T-cell (primary cell): ENCODE data around the gene NPHP4. TPM values are rescaled to one million over a fixed set of nuclear protein-coding genes. Genes with fewer than 3 reads are reported as not detected.

Experiments
- ATAC-seq, 4 experiments: fragments of 200-7000 bp in 3 of 4; fragments of 150-1000 bp in 1 of 4; cut with Tn5 transposase; replicated peaks in 1 of 4; 1 replicate in 3 of 4; 2 replicates in 1 of 4; pipeline ENCODE4 v1.10.0; 2021; ENCODE audit warnings: moderate library complexity in 3 of 4, mild to moderate bottlenecking in 2 of 4, moderate number of reproducible peaks in 1 of 4
- CTCF ChIA-PET, 2 donors: fragments of 300-600 bp; sonication (Branson Sonifier 250); formaldehyde crosslinking; loops; one replicate each; lab custom pipeline; 2022; ENCODE audit warnings: antibody characterized with exemption in 2 of 2; lab: Charles Lee
- POLR2A ChIA-PET, 2 donors: fragments of 300-600 bp; sonication (Branson Sonifier 250); formaldehyde crosslinking; loops; one replicate each; lab custom pipeline; 2022; ENCODE audit warnings: antibody characterized with exemption in 2 of 2; lab: Charles Lee
- DNase-seq, 35 experiments: peaks; one replicate each; pipeline versions ENCODE4 v3.0.0 to v3.0.0-alpha.2; 2013 to 2023
- H3K27ac ChIP-seq: one replicate; pipeline ENCODE4 v1.5.1; 2013; ENCODE audit warnings: low read length
- H3K27me3 ChIP-seq, 2 experiments: replicated peaks in 1 of 2; 1 replicate in 1 of 2; 2 replicates in 1 of 2; pipeline versions ENCODE4 v1.6.1 to v1.7.0; 2013; ENCODE audit warnings: low read length in 1 of 2, mixed read lengths in 1 of 2; ENCODE audit not compliant: control insufficient read depth in 2 of 2, insufficient read depth in 2 of 2; ENCODE audit errors: extremely low read depth in 1 of 2
- H3K36me3 ChIP-seq, 2 donors: 1 replicate in 1 of 2; 2 replicates in 1 of 2; pipeline versions ENCODE4 v1.6.1 to v1.7.0; 2013; ENCODE audit warnings: low read length in 1 of 2; ENCODE audit not compliant: control insufficient read depth in 2 of 2, insufficient read depth in 1 of 2; ENCODE audit errors: extremely low read depth in 1 of 2
- H3K4me1 ChIP-seq, 2 experiments: 1 replicate in 1 of 2; 2 replicates in 1 of 2; pipeline versions ENCODE4 v1.6.1 to v1.7.0; 2013; ENCODE audit warnings: low read length in 2 of 2, mixed read lengths in 1 of 2; ENCODE audit not compliant: insufficient read depth in 2 of 2, control insufficient read depth in 1 of 2; ENCODE audit errors: extremely low read depth in 1 of 2
- H3K4me3 ChIP-seq, 2 donors: 1 replicate in 1 of 2; 2 replicates in 1 of 2; pipeline versions ENCODE4 v1.5.1 to v1.7.0; 2013; ENCODE audit warnings: mild to moderate bottlenecking in 2 of 2, low read length in 1 of 2, moderate library complexity in 1 of 2; ENCODE audit not compliant: control insufficient read depth in 1 of 2; ENCODE audit errors: extremely low read depth in 1 of 2
- H3K9me3 ChIP-seq: 2 replicates; pipeline ENCODE4 v1.7.0; 2013
- H3K27ac Mint-ChIP-seq, 2 donors: one replicate each; pipeline ENCODE4 v1.8.0; 2020 to 2021; ENCODE audit warnings: mild to moderate bottlenecking in 2 of 2, mixed read lengths in 2 of 2
- H3K27me3 Mint-ChIP-seq, 2 donors: one replicate each; pipeline ENCODE4 v1.8.0; 2021 to 2022; ENCODE audit warnings: mixed read lengths in 2 of 2
- H3K36me3 Mint-ChIP-seq: one replicate; pipeline ENCODE4 v1.8.0; 2021; ENCODE audit warnings: mixed read lengths
- H3K4me1 Mint-ChIP-seq, 3 donors: one replicate each; pipeline ENCODE4 v1.8.0; 2020 to 2022; ENCODE audit warnings: mixed read lengths in 3 of 3, mild to moderate bottlenecking in 1 of 3
- H3K4me3 Mint-ChIP-seq, 3 donors: one replicate each; pipeline ENCODE4 v1.8.0; 2020 to 2022; ENCODE audit warnings: mild to moderate bottlenecking in 3 of 3, mixed read lengths in 3 of 3, moderate library complexity in 3 of 3
- H3K9me3 Mint-ChIP-seq, 3 donors: one replicate each; pipeline ENCODE4 v1.8.0; 2020 to 2022; ENCODE audit warnings: mixed read lengths in 3 of 3
- WGBS: methylation state at CpG from one replicate; pipeline ENCODE4 v1.1.5; 2013; ENCODE audit warnings: missing lambda C conversion rate; ENCODE audit not compliant: insufficient coverage; 5-methylcytosine and 5-hydroxymethylcytosine counted together
- total RNA-seq, 35 experiments: library from RNA in 6 of 35; stranded (reverse) in 6 of 35; fragments of 120-200 nt in 1 of 35; gene quantifications; one replicate each; pipeline versions ENCODE4 v1.2.1 to v1.2.4 and lab custom pipeline; 2013 to 2026

The NPHP4 gene
- total RNA-seq, 5 donors from 2014 or later (not counting 1 experiment from before 2014, with no cell fraction given) = 9.0 to 10.5 (median 9.8) TPM

DNA sequence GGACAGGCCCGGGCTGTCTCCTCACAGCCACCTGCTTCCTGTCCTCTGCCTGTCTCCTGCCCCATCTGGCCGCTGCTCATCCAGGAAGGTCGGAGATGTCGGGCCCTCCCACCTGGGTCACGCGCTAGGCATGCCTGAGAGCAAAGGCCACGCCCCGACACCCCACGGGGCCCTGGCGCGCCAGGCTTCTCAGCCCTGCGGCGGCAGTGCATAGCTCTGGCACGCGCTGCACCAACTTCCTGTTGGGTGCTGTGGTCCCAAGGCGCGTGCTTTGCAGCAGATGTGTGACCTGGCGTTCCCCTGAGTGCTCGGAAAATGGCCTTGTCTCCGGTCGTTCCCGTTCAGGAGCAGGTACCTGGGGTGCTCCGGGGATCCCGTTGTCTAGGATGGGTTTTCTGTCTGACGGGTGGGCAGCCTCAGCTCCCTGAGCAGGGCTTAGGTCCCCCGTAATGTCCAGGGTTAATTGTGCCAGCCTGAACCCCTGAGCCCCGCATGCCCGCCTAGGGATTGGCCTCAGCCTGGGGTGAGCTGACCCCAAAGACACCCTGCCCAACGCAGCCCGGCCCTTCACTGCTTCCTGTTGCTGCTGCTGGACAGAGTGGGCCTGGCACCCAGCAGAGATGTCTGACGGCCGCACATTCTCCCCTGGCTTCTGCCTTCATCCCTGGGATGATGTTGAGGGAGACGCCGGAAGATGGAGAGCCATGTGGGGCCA, 34.0 kb upstream of the NPHP4 start:
- H3K9me3 Mint-ChIP-seq = peaks cover 0 to 9% (median 0%) of the 10 kb centered on the region in 3 donors
- ChIA-PET CTCF (interaction anchor here in 1 of 2 donors (1.3 to 1.4 kb wide), 2 partner anchors 32 to 34 kb away, joined by 5 to 7 read pairs; partner anchors contain the start of gene NPHP4), POLR2A (interaction anchor here in 1 of 2 donors (0.6 to 1.0 kb wide), 3 partner anchors 32 to 35 kb away, joined by 3 to 5 read pairs (median 4); no protein-coding TSS in a partner anchor)
- peaks cover 14% of the 10 kb centered on the region for H3K36me3 Mint-ChIP-seq
- peak overlapping the region; percentile 95 to 98 for H3K27ac Mint-ChIP-seq
- no peaks in the 10 kb centered on the region for H3K27me3 Mint-ChIP-seq
- H3K4me1 Mint-ChIP-seq = peaks cover 49 to 62% (median 56%) of the 10 kb centered on the region in 3 donors
- ATAC-seq (peak; percentile 86 to 90 (median 88)), DNase-seq (peak; percentile 87 to 96 (median 92))
- H3K4me1 ChIP-seq = peaks cover 21 to 65% of the 10 kb centered on the region in 2 experiments
- peak overlapping the region; percentile 93 for H3K27ac ChIP-seq
- peaks cover 0 to 18% of the 10 kb centered on the region in 2 donors for H3K36me3 ChIP-seq
- WGBS = under 1% methylated on average over 33 of the region's 34 CpGs
- peak overlapping the region; percentile 76 to 81 for H3K4me3 ChIP-seq
- H3K9me3 ChIP-seq = no peaks in the 10 kb centered on the region
- H3K27me3 ChIP-seq = no peaks in the 10 kb centered on the region
- peak overlapping the region; percentile 87 to 95 (median 92) for H3K4me3 Mint-ChIP-seq

DNA sequence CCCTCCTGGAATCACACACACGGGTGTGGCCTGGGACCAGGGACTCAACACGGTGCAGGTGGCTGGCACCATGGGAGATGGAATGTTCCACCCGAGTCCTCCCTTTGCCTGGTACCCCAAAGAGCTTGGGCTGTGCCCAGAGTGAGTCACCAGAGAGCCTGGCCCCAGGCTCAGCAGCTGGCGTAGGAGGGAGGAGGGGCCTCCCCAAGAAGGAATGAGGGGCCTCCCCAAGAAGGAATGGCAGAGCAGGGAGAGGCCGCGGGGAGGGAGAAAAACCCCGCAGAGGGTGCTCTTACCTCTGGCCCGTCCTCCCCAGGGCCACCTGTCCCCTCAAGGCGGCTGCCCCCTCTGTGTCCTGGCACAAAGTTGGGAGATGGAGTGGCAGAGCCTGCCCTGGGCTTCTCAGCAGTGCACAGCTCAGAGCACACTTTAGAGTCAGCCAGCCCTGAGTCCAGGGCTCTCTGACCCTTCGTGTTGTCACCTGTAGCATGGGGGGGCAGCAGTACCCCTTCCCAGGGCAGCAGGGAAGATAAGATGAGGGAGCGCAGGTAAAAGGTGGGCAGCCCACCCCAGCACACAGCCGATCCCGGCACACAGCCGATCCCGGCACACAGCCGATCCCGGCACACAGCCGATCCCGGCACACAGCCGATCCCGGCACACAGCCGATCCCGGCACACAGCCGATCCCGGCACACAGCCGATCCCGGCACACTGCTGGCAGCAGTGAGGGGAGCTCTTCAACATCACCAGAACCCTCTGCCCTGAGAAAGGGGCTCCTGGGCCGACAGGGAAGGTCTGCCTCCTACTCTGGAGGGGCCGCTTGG, 33.3 kb upstream of the NPHP4 start:
- DNase-seq (no peak), ATAC-seq (no peak)
- ChIA-PET CTCF (interaction anchor here (1.2 to 1.4 kb wide), 3 partner anchors 31 to 33 kb away, joined by 3 to 7 read pairs (median 5); partner anchors contain the start of gene NPHP4 (in 1 of the 2)), POLR2A (interaction anchor here in 1 of 2 donors (0.6 to 1.0 kb wide), 3 partner anchors 32 to 34 kb away, joined by 3 to 5 read pairs (median 4); no protein-coding TSS in a partner anchor)
- Histone ChIP-seq H3K4me3 (peak overlapping the region; percentile 76 to 81), H3K4me1 (peaks cover 18 to 58% of the 10 kb centered on the region in 2 experiments), H3K36me3 (peaks cover 0 to 16% of the 10 kb centered on the region in 2 donors), H3K27me3 (no peaks in the 10 kb centered on the region), H3K9me3 (no peaks in the 10 kb centered on the region), H3K27ac (peak overlapping the region; percentile 70)
- H3K27ac Mint-ChIP-seq = peak overlapping the region; percentile 95 to 98
- H3K27me3 Mint-ChIP-seq = no peaks in the 10 kb centered on the region
- peak overlapping the region; percentile 87 to 95 (median 92) for H3K4me3 Mint-ChIP-seq
- peaks cover 0 to 9% (median 0%) of the 10 kb centered on the region in 3 donors for H3K9me3 Mint-ChIP-seq
- H3K4me1 Mint-ChIP-seq = peaks cover 42 to 55% (median 48%) of the 10 kb centered on the region in 3 donors
- WGBS = 41% methylated on average over 16 of the region's 29 CpGs
- peaks cover 11% of the 10 kb centered on the region for H3K36me3 Mint-ChIP-seq

DNA sequence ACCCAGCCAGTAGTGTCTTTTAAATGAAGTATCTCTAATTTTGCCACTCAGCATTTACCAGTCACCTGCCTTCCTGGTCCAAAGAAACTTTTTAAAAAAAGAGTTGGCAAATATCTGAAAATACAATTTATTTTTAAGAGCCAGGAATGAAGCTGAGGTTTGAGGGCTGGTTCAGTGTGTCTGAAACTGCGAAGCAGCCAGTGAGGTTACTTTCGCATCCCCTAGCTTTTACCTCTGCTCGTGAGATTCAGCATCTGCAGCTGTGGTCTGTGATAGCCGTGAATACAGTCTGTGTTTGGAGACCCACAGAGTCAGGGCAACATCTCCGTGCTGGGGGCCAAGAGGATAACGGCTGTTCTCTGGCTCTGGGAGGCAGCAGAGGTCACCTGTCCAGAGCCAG, 32.2 kb upstream of the NPHP4 start:
- Histone ChIP-seq H3K27ac (no peak overlapping the region), H3K36me3 (peaks cover 0 to 6% of the 10 kb centered on the region in 2 donors), H3K4me1 (peaks cover 15 to 46% of the 10 kb centered on the region in 2 experiments), H3K4me3 (no peak overlapping the region), H3K27me3 (no peaks in the 10 kb centered on the region), H3K9me3 (no peaks in the 10 kb centered on the region)
- Mint-ChIP-seq H3K4me1 (peaks cover 31 to 44% (median 37%) of the 10 kb centered on the region in 3 donors), H3K4me3 (no peak overlapping the region), H3K36me3 (peaks cover 15% of the 10 kb centered on the region), H3K9me3 (peaks cover 0 to 9% (median 0%) of the 10 kb centered on the region in 3 donors), H3K27ac (peak overlapping the region in 1 of 2 donors; percentile 11), H3K27me3 (no peaks in the 10 kb centered on the region)
- CTCF ChIA-PET = interaction anchor here in 1 of 2 donors (1.2 kb wide), 1 partner anchor 30 kb away, joined by 3 read pairs; no protein-coding TSS in a partner anchor
- ATAC-seq = no peak
- POLR2A ChIA-PET = no interaction called here
- 87% methylated on average over 6 of the region's 6 CpGs for WGBS
- no peak for DNase-seq

DNA sequence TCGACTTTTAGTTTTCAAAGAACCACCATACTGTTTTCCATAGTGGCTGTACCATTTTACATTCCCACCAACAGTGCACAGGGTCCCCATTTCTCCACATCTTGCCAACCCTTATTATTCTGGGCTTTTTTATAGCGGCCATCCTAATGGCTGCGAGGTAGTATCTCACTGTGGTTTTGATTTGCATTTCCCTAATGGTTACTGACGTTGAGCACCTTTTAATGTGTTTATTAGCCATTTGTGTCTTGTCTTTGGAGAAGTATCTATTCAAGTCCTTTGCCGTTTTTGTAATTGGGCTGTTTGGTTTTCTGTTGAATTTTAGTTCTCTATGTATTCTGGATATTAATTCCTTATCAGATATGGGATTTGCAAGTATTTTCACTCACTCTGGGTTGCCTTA, 31.1 kb upstream of the NPHP4 start:
- ATAC-seq = no peak
- peaks cover 20 to 35% (median 27%) of the 10 kb centered on the region in 3 donors for H3K4me1 Mint-ChIP-seq
- Histone ChIP-seq H3K9me3 (no peaks in the 10 kb centered on the region), H3K4me1 (peaks cover 8 to 36% of the 10 kb centered on the region in 2 experiments), H3K27me3 (no peaks in the 10 kb centered on the region), H3K4me3 (no peak overlapping the region), H3K36me3 (peaks cover 0 to 2% of the 10 kb centered on the region in 2 donors), H3K27ac (no peak overlapping the region)
- ChIA-PET POLR2A (no interaction called here), CTCF (no interaction called here)
- no peak overlapping the region for H3K27ac Mint-ChIP-seq
- H3K9me3 Mint-ChIP-seq = peaks cover 0 to 9% (median 0%) of the 10 kb centered on the region in 3 donors
- no peaks in the 10 kb centered on the region for H3K27me3 Mint-ChIP-seq
- no peak for DNase-seq
- H3K36me3 Mint-ChIP-seq = peaks cover 11% of the 10 kb centered on the region
- no CpG with 5 or more reads among the region's 5 CpGs for WGBS
- H3K4me3 Mint-ChIP-seq = no peak overlapping the region

DNA sequence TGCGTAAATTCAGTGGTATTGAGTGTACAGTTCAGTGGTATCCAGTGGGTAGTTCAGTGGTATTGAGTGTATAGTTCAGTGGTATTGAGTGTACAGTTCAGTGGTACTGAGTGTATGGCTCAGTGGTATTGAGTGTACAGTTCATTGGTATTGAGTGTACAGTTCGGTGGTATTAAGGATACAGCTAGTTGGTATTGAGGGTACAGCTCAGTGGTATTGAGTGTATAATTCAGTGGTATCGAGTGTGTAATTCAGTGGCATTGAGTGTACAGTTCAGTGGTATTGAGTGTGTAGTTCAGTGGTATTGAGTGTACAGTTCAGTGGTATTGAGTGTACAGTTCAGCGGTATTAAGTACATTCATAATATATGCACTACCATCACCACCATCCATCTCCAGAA, 30.0 kb upstream of the NPHP4 start:
- Mint-ChIP-seq H3K36me3 (peaks cover 9% of the 10 kb centered on the region), H3K9me3 (peaks cover 0 to 9% (median 0%) of the 10 kb centered on the region in 3 donors), H3K27ac (no peak overlapping the region), H3K4me1 (peaks cover 9 to 24% (median 16%) of the 10 kb centered on the region in 3 donors), H3K4me3 (no peak overlapping the region), H3K27me3 (no peaks in the 10 kb centered on the region)
- no peaks in the 10 kb centered on the region for H3K27me3 ChIP-seq
- H3K9me3 ChIP-seq = no peaks in the 10 kb centered on the region
- CTCF ChIA-PET = no interaction called here
- WGBS = 93% methylated on average over 3 of the region's 4 CpGs
- POLR2A ChIA-PET = no interaction called here
- no peak overlapping the region for H3K4me3 ChIP-seq
- DNase-seq (no peak), ATAC-seq (no peak)
- H3K4me1 ChIP-seq = peaks cover under 1 to 25% of the 10 kb centered on the region in 2 experiments
- peaks cover 0 to 2% of the 10 kb centered on the region in 2 donors for H3K36me3 ChIP-seq
- H3K27ac ChIP-seq = no peak overlapping the region
